ENCODE data around the gene VGF.

The VGF gene

GRCh38 chr7:101180130-101180755 is 14.9 kb upstream of the VGF start, which contains the start of gene NAT16:
NAT16 (minus strand) TSS chr7:101180293; CDS start chr7:101174807, 5,486 bp downstream.
- no peak within 1 kb of the TSS for H3K4me3 ChIP-seq (ENCODE audit: low read depth, low read length)
- TF ChIP-seq CTCF (IDR thresholded peaks at IDR 0.05; ENCODE audit: borderline replicate concordance, insufficient read depth, low read depth, low read length): no peak

GRCh38 chr7:101179713-101180112 is 14.3 kb upstream of the VGF start:
- no peak for TF ChIP-seq CTCF (IDR thresholded peaks at IDR 0.05; ENCODE audit: borderline replicate concordance, insufficient read depth, low read depth, low read length)
- no peak overlapping the region for H3K4me3 ChIP-seq (ENCODE audit: low read depth, low read length)

GRCh38 chr7:101179117-101179516 is 13.7 kb upstream of the VGF start:
- no peak for TF ChIP-seq CTCF (IDR thresholded peaks at IDR 0.05; ENCODE audit: borderline replicate concordance, insufficient read depth, low read depth, low read length)
- H3K4me3 ChIP-seq (ENCODE audit: low read depth, low read length): no peak overlapping the region

- TF ChIP-seq CTCF (IDR thresholded peaks at IDR 0.05; ENCODE audit: borderline replicate concordance, insufficient read depth, low read depth, low read length): no peak
- H3K4me3 ChIP-seq (ENCODE audit: low read depth, low read length): no peak overlapping the region
Observed at GRCh38 chr7:101177644-101178043, 12.3 kb upstream of the VGF start.

- H3K4me3 ChIP-seq (ENCODE audit: low read depth, low read length): no peak overlapping the region
- no peak for TF ChIP-seq CTCF (IDR thresholded peaks at IDR 0.05; ENCODE audit: borderline replicate concordance, insufficient read depth, low read depth, low read length)
Observed at GRCh38 chr7:101175664-101176063, 10.3 kb upstream of the VGF start.

GRCh38 chr7:101174322-101174854 is 9.0 kb upstream of the VGF start:
- no peak overlapping the region for H3K4me3 ChIP-seq (ENCODE audit: low read depth, low read length)
- no peak for TF ChIP-seq CTCF (IDR thresholded peaks at IDR 0.05; ENCODE audit: borderline replicate concordance, insufficient read depth, low read depth, low read length)

- TF ChIP-seq CTCF (IDR thresholded peaks at IDR 0.05; ENCODE audit: borderline replicate concordance, insufficient read depth, low read depth, low read length): no peak
- H3K4me3 ChIP-seq (ENCODE audit: low read depth, low read length): no peak overlapping the region
Observed at GRCh38 chr7:101173752-101174244, 8.4 kb upstream of the VGF start.
